ENCODE results near the gene MYD88. TPM values are rescaled to one million over a fixed set of nuclear protein-coding genes. Genes with fewer than 3 reads are reported as not detected.

Gene MYD88
- total RNA-seq, 1 donor from 2014 or later, result 7.3 TPM

DNA sequence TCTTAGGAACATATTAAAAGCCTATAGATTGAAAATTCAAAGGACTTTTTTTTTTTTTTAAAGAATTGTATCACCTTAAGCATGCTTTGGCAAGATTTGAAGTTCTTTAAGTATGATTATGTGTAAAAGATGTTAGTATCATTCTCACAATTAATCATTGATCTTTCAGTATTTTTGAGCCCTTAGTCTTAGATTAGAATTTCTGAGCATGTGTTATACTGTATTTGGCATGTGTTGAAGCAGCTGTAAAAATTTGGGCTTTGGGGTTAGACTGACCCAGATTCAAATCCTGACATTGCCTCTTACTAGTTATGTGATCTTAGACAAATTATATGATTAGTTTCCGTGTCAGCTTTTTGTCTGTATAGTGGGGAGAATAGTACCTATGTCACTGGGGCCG is 33.2 kb downstream of the MYD88 start:
- intact Hi-C loops (cut with DNase I), result no loop called here
- ATAC-seq (ENCODE audit: poor library complexity) (no peak), DNase-seq (no peak)

DNA sequence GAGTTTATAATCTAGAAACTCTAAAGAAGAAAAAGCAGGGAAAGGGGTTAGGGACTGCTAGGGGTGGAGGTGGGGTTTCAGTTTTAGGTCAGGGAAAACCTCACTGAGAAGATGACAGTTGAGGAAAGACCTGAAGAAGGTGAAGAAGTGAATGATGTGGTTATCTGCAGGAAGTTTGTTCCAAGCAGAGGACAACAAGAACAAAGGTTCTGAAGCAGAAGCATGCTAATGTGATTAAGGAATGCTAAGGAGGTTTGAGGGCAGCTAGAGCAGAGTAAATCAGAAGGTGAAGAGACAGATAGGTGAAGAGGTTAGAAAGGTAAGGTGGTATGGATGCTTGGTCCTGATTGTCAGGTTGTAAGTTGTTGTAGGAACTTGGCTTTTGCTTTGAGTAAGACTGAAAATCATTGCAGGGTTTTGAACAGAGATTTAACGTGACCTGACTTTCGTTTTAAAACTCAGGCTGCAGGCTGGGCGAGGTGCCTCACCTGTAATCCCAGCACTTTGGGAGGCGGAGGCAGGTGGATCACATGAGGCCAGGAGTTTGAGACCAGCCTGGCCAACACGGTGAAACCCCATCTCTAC is 35.5 kb downstream of the MYD88 start:
- intact Hi-C loops (cut with DNase I), result no loop called here
- ATAC-seq (ENCODE audit: poor library complexity) (no peak), DNase-seq (no peak)

DNA sequence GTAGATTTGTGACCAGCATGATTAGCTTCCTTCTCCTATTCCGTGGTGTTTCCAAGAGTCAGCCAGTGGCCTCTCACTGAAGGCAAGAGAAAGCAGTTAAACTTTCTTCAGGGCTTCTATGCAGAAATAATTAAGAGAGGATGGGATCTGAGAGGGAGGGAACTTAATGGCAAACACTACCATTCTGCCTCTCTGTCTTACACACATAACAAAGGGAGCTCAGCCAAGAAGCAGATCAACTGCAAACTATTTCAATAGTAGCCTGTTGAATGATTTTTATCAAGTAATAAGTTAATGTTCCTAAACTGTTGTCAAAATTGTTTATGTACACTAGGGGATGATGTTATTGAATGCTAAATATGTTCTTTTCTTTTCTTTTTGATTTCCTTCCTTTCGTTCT is 38.7 kb downstream of the MYD88 start:
- ATAC-seq (ENCODE audit: poor library complexity) (no peak), DNase-seq (no peak)
- intact Hi-C loops (cut with DNase I), result no loop called here

DNA sequence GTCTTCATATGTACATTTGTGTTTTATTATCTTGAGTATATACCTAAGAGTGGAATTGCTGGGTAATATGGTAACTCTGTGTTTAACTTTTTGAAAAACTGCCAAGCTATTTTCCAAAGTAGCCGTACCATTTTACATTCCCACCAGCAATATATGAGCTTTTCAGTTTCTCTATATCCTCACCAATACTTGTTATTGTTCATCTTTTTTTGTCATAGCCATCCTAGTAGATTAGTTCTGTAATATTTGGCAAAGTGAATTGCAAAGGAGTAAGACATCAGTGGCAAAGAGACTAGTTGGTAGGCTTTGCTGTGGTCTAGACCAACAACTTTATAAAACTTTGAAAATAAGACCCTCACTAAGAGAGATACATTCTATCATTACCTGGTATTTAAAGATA is 48.3 kb downstream of the MYD88 start:
- intact Hi-C loops (cut with DNase I), result no loop called here
- ATAC-seq (ENCODE audit: poor library complexity) (no peak), DNase-seq (no peak)

DNA sequence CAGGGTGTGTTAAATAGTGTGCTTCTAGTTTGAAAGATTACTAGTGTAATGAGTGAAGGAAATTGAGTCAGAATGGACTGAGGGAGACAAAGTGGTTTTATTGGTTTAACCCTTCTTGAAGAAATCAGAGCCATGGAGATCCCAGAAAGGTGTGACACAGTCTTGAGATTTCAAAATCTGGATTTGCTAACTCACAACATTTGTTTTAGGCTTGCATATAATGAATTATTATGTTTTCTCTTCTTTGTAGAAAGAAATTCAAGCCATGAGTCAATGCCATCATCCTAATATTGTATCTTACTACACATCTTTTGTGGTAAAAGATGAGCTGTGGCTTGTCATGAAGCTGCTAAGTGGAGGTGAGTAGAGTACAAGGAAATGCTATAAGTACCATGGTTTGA is 52.0 kb downstream of the MYD88 start:
- intact Hi-C loops (cut with DNase I), result no loop called here
- DNase-seq (no peak), ATAC-seq (ENCODE audit: poor library complexity) (no peak)

Other genes starting within 250 kb of the MYD88 start
- gene VILL, start 147.9 kb upstream of the MYD88 start, total RNA-seq, result 4.0 TPM
- 8.5 TPM for gene PLCD1, start 109.0 kb upstream of the MYD88 start, total RNA-seq
- gene DLEC1, start 99.5 kb upstream of the MYD88 start, total RNA-seq, result 0.16 TPM
- gene ACAA1, start 1.5 kb upstream of the MYD88 start, total RNA-seq, result 111 TPM
- gene OXSR1, start 26.9 kb downstream of the MYD88 start, total RNA-seq, result 24.0 TPM
- gene SLC22A13, start 127.2 kb downstream of the MYD88 start, total RNA-seq, result not detected
- gene SLC22A14, start 143.6 kb downstream of the MYD88 start, total RNA-seq, result not detected
- gene XYLB, start 208.1 kb downstream of the MYD88 start, total RNA-seq, result 1.5 TPM